Upper lobe of right lung (tissue), 1 donor: ENCODE data around the gene MALSU1. TPM values are rescaled to one million over a fixed set of nuclear protein-coding genes. Genes with fewer than 3 reads are reported as not detected.

ENCODE experiments used
- ATAC-seq: fragments of 200-7000 bp; cut with Tn5 transposase; one replicate; pipeline ENCODE4 v1.9.1; 2020; ENCODE audit warnings: mild to moderate bottlenecking, moderate library complexity
- DNase-seq: peaks from one replicate; pipeline ENCODE4 v3.0.0-alpha.2; 2020
- H3K27ac ChIP-seq: fragments of 200-600 bp; one replicate; pipeline ENCODE4 v1.8.0; 2022
- H3K27me3 ChIP-seq: fragments of 200-600 bp; one replicate; pipeline ENCODE4 v1.8.0; 2022; ENCODE audit warnings: mild to moderate bottlenecking
- H3K36me3 ChIP-seq: fragments of 200-600 bp; one replicate; pipeline ENCODE4 v1.8.0; 2022
- H3K4me1 ChIP-seq: fragments of 200-600 bp; one replicate; pipeline ENCODE4 v1.8.0; 2022
- H3K4me3 ChIP-seq: fragments of 200-600 bp; one replicate; pipeline ENCODE4 v1.8.0; 2022; ENCODE audit warnings: mild to moderate bottlenecking
- H3K9me3 ChIP-seq: fragments of 200-600 bp; one replicate; pipeline ENCODE4 v1.8.0; 2022
- intact Hi-C: fragments of 100-400 bp; cut with DNase I; formaldehyde crosslinking; loops from one replicate; pipeline ENCODE4 v1.11.0; 2022
- total RNA-seq: library from RNA; stranded (reverse); fragmentation: NEBNext Ultra II Directional; extraction: Animal tissue kit (Norgen Biotek cat#: 25700); gene quantifications from one replicate; pipeline ENCODE4 v1.2.1, GENCODE V29; 2021
- TF ChIP-seq, protein P1 (sequence below): fragments of 200-600 bp; IDR thresholded peaks from one replicate; pipeline ENCODE4 v1.8.0; 2022; ENCODE audit warnings: antibody characterized with exemption
- donor health status: DM: no; HTN: yes; CAD: no; lungs with severe emphysema.

Gene MALSU1
- total RNA-seq, 1 donor from 2014 or later = 42.2 TPM

DNA sequence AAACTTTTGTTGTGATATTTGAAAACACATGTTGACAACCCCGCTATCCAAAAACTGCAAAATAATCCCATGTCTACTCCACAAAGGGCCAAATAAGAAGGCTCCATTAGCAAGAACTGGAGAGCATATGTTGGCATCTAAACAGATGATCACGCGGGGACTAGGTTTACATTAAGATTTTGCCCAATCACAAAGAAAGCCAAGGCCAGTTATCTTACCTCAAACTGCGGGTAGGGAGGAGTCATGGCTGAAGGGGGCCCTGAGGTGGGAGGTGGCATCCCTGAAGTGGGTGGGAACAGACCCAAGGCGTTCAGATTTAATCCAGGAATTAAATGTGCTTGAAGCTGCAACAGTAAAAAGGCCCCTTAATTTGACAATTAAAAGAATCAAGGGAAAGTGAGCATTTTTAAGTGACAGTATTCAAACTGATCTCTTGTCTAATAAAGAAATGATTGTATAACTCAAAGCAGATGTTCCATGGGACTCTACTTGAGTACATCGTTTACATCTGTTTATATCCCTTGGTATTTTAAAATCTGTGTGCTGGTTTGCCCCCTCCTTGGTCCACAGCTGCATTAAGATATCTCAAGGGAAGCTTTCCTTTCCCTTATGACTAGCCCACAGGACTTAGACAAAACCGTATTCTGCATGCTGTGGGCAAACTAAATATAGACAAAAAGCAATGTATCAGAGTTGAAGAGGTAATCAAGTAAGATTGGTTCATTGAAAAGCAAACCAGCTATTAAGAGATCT lies 42.9 kb downstream of the MALSU1 start:
- no peak overlapping the region for H3K27ac ChIP-seq
- no peaks in the 10 kb centered on the region for H3K36me3 ChIP-seq
- no peaks in the 10 kb centered on the region for H3K4me1 ChIP-seq
- intact Hi-C loops = no loop called here
- DNase-seq (no peak), ATAC-seq (no peak)
- H3K4me3 ChIP-seq = no peak overlapping the region
- H3K9me3 ChIP-seq = no peaks in the 10 kb centered on the region
- TF ChIP-seq, protein P1, sequence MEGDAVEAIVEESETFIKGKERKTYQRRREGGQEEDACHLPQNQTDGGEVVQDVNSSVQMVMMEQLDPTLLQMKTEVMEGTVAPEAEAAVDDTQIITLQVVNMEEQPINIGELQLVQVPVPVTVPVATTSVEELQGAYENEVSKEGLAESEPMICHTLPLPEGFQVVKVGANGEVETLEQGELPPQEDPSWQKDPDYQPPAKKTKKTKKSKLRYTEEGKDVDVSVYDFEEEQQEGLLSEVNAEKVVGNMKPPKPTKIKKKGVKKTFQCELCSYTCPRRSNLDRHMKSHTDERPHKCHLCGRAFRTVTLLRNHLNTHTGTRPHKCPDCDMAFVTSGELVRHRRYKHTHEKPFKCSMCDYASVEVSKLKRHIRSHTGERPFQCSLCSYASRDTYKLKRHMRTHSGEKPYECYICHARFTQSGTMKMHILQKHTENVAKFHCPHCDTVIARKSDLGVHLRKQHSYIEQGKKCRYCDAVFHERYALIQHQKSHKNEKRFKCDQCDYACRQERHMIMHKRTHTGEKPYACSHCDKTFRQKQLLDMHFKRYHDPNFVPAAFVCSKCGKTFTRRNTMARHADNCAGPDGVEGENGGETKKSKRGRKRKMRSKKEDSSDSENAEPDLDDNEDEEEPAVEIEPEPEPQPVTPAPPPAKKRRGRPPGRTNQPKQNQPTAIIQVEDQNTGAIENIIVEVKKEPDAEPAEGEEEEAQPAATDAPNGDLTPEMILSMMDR = no peak
- H3K27me3 ChIP-seq = no peaks in the 10 kb centered on the region

DNA sequence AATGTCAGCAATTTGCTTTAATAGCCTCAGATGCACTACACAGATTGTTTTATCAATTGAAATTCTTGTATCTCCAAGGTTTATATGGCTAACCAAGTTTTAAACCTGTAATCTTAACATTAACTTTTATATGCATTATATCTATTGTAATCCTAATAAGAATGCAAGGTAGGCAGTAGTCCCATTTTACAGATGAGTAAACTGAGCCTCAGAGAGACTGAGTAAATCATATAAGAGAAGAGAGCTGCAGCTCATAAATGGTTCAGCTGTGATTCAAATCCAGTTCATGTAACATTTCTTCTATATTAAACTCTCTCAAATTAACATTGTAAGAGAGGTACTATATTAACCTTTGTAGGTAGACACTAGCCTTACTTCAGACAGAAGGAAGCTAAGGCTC lies 44.0 kb downstream of the MALSU1 start:
- H3K27me3 ChIP-seq = no peaks in the 10 kb centered on the region
- H3K4me1 ChIP-seq = no peaks in the 10 kb centered on the region
- H3K36me3 ChIP-seq = no peaks in the 10 kb centered on the region
- H3K4me3 ChIP-seq = no peak overlapping the region
- H3K27ac ChIP-seq = no peak overlapping the region
- DNase-seq (no peak), ATAC-seq (no peak)
- TF ChIP-seq, protein P1 = no peak
- intact Hi-C loops = no loop called here
- no peaks in the 10 kb centered on the region for H3K9me3 ChIP-seq

DNA sequence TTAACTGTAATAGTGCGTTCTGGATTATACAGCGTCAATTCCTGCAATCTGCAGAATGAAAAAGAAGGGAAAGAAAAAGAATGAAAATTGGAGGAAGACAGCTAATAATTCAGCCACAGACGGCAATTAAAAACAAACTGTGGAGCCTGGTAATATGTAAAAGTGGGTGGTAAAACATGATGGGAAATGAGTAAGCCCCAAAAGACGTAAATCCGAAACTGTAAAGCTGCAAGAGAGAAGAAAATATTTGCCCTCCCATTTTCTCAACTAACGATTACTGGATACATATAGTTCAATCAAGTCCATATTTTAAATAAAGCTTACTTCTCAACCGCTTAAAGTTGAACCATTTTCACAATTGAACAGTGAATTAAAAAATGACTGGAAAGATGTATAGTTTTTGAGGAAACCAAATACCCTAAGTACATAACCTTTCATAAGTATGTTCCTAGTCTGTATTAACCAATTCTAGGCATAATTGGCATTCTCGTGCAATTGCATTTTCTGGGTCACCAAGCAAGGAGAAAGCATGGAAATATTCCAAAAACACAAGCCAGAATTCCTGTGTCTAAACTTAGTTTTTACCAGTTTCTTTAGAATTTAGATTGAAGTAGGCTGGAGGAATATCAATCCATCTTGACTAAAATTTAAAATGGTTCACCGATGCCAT lies 44.8 kb downstream of the MALSU1 start:
- TF ChIP-seq, protein P1 = no peak
- H3K27me3 ChIP-seq = no peaks in the 10 kb centered on the region
- no peak overlapping the region for H3K27ac ChIP-seq
- intact Hi-C loops = no loop called here
- DNase-seq (no peak), ATAC-seq (no peak)
- H3K36me3 ChIP-seq = no peaks in the 10 kb centered on the region
- no peaks in the 10 kb centered on the region for H3K9me3 ChIP-seq
- H3K4me1 ChIP-seq = no peaks in the 10 kb centered on the region
- H3K4me3 ChIP-seq = no peak overlapping the region

DNA sequence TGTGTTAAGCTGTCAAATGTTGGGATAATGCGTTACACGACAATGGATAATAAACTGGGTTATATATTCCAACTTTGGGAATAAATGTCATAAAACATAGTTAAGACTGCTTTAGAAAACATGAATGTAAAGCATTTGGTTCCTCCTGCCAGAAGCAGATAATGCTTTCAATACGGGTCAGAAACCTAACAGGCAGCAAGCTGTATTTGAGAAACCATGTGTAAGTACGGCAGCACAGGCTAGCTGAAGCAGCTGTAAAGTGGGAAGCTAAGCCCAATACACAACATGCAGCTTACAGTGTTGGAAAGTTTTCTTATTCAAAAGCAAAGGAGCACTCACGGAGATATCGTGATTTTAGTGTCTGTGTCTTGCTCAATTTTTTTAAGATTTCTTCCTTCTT lies 46.5 kb downstream of the MALSU1 start:
- TF ChIP-seq, protein P1 = no peak
- intact Hi-C loops = no loop called here

DNA sequence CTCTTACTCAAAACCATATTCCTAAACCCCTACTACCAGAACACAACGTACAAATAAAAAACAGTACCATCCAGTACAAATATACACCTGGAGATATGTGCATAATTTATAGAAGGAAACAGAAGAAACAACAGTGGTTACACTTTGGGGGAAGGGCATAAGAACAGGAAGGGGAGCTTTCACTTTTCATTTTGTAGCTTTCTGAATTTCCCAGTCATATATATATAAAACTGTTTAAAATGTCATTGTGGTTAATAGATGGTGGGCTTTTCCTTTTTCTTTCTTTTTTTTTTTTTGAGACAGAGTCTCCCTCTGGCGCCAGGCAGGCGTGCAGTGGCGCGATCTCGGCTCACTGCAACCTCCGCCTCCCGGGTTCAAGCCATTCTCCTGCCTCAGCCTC lies 47.2 kb downstream of the MALSU1 start:
- DNase-seq (no peak), ATAC-seq (no peak)
- no peak overlapping the region for H3K27ac ChIP-seq
- H3K4me3 ChIP-seq = peak overlapping the region; percentile 30
- TF ChIP-seq, protein P1 = no peak
- no peaks in the 10 kb centered on the region for H3K36me3 ChIP-seq
- H3K4me1 ChIP-seq = no peaks in the 10 kb centered on the region
- intact Hi-C loops = no loop called here
- no peaks in the 10 kb centered on the region for H3K9me3 ChIP-seq
- H3K27me3 ChIP-seq = no peaks in the 10 kb centered on the region

More for the DNA sequence above, 46.5 kb downstream of the MALSU1 start:
- ATAC-seq (no peak), DNase-seq (no peak)
- H3K36me3 ChIP-seq = no peaks in the 10 kb centered on the region
- no peak overlapping the region for H3K27ac ChIP-seq
- no peaks in the 10 kb centered on the region for H3K27me3 ChIP-seq
- no peaks in the 10 kb centered on the region for H3K4me1 ChIP-seq
- H3K4me3 ChIP-seq = no peak overlapping the region
- H3K9me3 ChIP-seq = no peaks in the 10 kb centered on the region
